Measurements from ENCODE around the gene ANXA10. TPM values are rescaled to one million over a fixed set of nuclear protein-coding genes. Genes with fewer than 3 reads are reported as not detected.

The ANXA10 gene
- polyA plus RNA-seq, 1 of the 3 experiments (the other 2 are of a cell fraction): 0.23 TPM

GRCh38 chr4:168129046-168129772, 36.9 kb downstream of the ANXA10 start:
- Histone ChIP-seq H3K4me1 (ENCODE audit: control insufficient read depth in 1 of 2, insufficient read depth in 2 of 2, low read depth in 1 of 2, low read length in 1 of 2) (no peaks in the 10 kb centered on the region; a peak in 1 of 4 replicates), H3K27me3 (ENCODE audit: insufficient read depth) (no peaks in the 10 kb centered on the region), H4K20me1 (ENCODE audit: insufficient read depth) (no peaks in the 10 kb centered on the region), H2AFZ (ENCODE audit: low read depth) (peak overlapping the region; percentile 62; the same call in 1 of the 2 replicates), H3K27ac (ENCODE audit: low read depth in 2 of 2, low read length in 1 of 2) (peak overlapping the region in 1 of 2 experiments; percentile 0; a peak in 1 of 4 replicates), H3K9me3 (no peaks in the 10 kb centered on the region), H3F3A (replicated peaks; ENCODE audit: insufficient read depth) (peaks cover 15% of the 10 kb centered on the region), H3K36me3 (replicated peaks in 1 of 2; ENCODE audit: control insufficient read depth in 1 of 2, insufficient read depth in 2 of 2, low read length in 1 of 2) (no peaks in the 10 kb centered on the region), H3K9ac (no peak overlapping the region; the same call in 1 of the 2 replicates), H3K9me2 (no peaks in the 10 kb centered on the region), H3K4me3 (ENCODE audit: low read depth in 2 of 2, low read length in 1 of 2) (no peak overlapping the region), H3K79me2 (ENCODE audit: insufficient read depth) (no peaks in the 10 kb centered on the region), H3K4me2 (peak overlapping the region; percentile 30)
- CTCF ChIA-PET: no interaction called here
- POLR2A ChIA-PET: no interaction called here
- TF ChIP-seq YY1 (IDR thresholded peaks at IDR 0.05; ENCODE audit: low read depth) (no peak), IRF3 (IDR thresholded peaks at IDR 0.05; ENCODE audit: low read depth, low read length) (no peak), JUND (IDR thresholded peaks at IDR 0.05) (no peak), RAD21 (IDR thresholded peaks at IDR 0.05; ENCODE audit: low read length) (no peak), TAF1 (IDR thresholded peaks at IDR 0.05; ENCODE audit: borderline replicate concordance, low read depth, low read length) (no peak), RCOR1 (IDR thresholded peaks at IDR 0.05; ENCODE audit: low read length) (no peak), MXI1 (IDR thresholded peaks at IDR 0.05; ENCODE audit: low read depth, low read length) (no peak)
- WGBS (ENCODE audit: low lambda C conversion rate): 41% methylated on average over 6 of the region's 6 CpGs
- no peak for DNase-seq

- Histone ChIP-seq H3K27me3 (ENCODE audit: insufficient read depth) (no peaks in the 10 kb centered on the region), H2AFZ (ENCODE audit: low read depth) (peak overlapping the region; percentile 62; the same call in 1 of the 2 replicates), H3K9me2 (no peaks in the 10 kb centered on the region), H4K20me1 (ENCODE audit: insufficient read depth) (no peaks in the 10 kb centered on the region), H3K4me1 (ENCODE audit: control insufficient read depth in 1 of 2, insufficient read depth in 2 of 2, low read depth in 1 of 2, low read length in 1 of 2) (no peaks in the 10 kb centered on the region; a peak in 1 of 4 replicates), H3K4me3 (ENCODE audit: low read depth in 2 of 2, low read length in 1 of 2) (no peak overlapping the region), H3K9me3 (no peaks in the 10 kb centered on the region), H3K79me2 (ENCODE audit: insufficient read depth) (no peaks in the 10 kb centered on the region), H3K4me2 (peak overlapping the region; percentile 30), H3K36me3 (replicated peaks in 1 of 2; ENCODE audit: control insufficient read depth in 1 of 2, insufficient read depth in 2 of 2, low read length in 1 of 2) (no peaks in the 10 kb centered on the region), H3K9ac (no peak overlapping the region), H3K27ac (ENCODE audit: low read depth in 2 of 2, low read length in 1 of 2) (peak overlapping the region in 1 of 2 experiments; percentile 0; a peak in 1 of 4 replicates), H3F3A (replicated peaks; ENCODE audit: insufficient read depth) (peaks cover 11% of the 10 kb centered on the region)
- 37% methylated on average over 2 of the region's 2 CpGs for WGBS (ENCODE audit: low lambda C conversion rate)
- TF ChIP-seq YY1 (IDR thresholded peaks at IDR 0.05; ENCODE audit: low read depth): no peak
- TF ChIP-seq RCOR1 (IDR thresholded peaks at IDR 0.05; ENCODE audit: low read length): no peak
- TF ChIP-seq PBX3 (IDR thresholded peaks at IDR 0.05): peak; percentile 55
- TF ChIP-seq TAF1 (IDR thresholded peaks at IDR 0.05; ENCODE audit: borderline replicate concordance, low read depth, low read length): no peak
- ChIA-PET POLR2A (no interaction called here), CTCF (no interaction called here)
- DNase-seq: no peak
These were observed 37.5 kb downstream of the ANXA10 start for GRCh38 chr4:168129802-168130201.

- H3F3A ChIP-seq (replicated peaks; ENCODE audit: insufficient read depth): peaks cover 5% of the 10 kb centered on the region
- no peaks in the 10 kb centered on the region for H3K9me2 ChIP-seq
- H3K4me3 ChIP-seq (ENCODE audit: low read depth in 2 of 2, low read length in 1 of 2): no peak overlapping the region
- H3K36me3 ChIP-seq (replicated peaks in 1 of 2; ENCODE audit: control insufficient read depth in 1 of 2, insufficient read depth in 2 of 2, low read length in 1 of 2): no peaks in the 10 kb centered on the region
- H3K27me3 ChIP-seq (ENCODE audit: insufficient read depth): no peaks in the 10 kb centered on the region
- no peaks in the 10 kb centered on the region; a peak in 1 of 4 replicates for H3K4me1 ChIP-seq (ENCODE audit: control insufficient read depth in 1 of 2, insufficient read depth in 2 of 2, low read depth in 1 of 2, low read length in 1 of 2)
- no peaks in the 10 kb centered on the region for H3K79me2 ChIP-seq (ENCODE audit: insufficient read depth)
- no peak overlapping the region for H3K4me2 ChIP-seq
- H2AFZ ChIP-seq (ENCODE audit: low read depth): no peak overlapping the region
- H3K9me3 ChIP-seq: no peaks in the 10 kb centered on the region
- H3K27ac ChIP-seq (ENCODE audit: low read depth in 2 of 2, low read length in 1 of 2): no peak overlapping the region
- H3K9ac ChIP-seq: no peak overlapping the region
- ChIA-PET POLR2A (no interaction called here), CTCF (no interaction called here)
- H4K20me1 ChIP-seq (ENCODE audit: insufficient read depth): no peaks in the 10 kb centered on the region
- DNase-seq: no peak
- no peak for TF ChIP-seq NRF1 (IDR thresholded peaks at IDR 0.05; ENCODE audit: low read depth, low read length)
- no peak for TF ChIP-seq REST (IDR thresholded peaks at IDR 0.05; ENCODE audit: low read depth, low read length)
- no peak for TF ChIP-seq POLR2AphosphoS5 (IDR thresholded peaks at IDR 0.05; ENCODE audit: low read depth, low read length)
- TF ChIP-seq TAF1 (IDR thresholded peaks at IDR 0.05; ENCODE audit: borderline replicate concordance, low read depth, low read length): no peak
- TF ChIP-seq IRF3 (IDR thresholded peaks at IDR 0.05; ENCODE audit: low read depth, low read length): no peak
- TF ChIP-seq RCOR1 (IDR thresholded peaks at IDR 0.05; ENCODE audit: low read length): no peak
- no peak for TF ChIP-seq YY1 (IDR thresholded peaks at IDR 0.05; ENCODE audit: low read depth)
These were observed 38.9 kb downstream of the ANXA10 start for GRCh38 chr4:168131196-168131595.
